OCI-LY3 (cell line): ENCODE results near the gene STK17A.

Source experiments
- EZH2phosphoT487 ChIP-seq: fragments of 200-600 bp; shearing (Covaris generic); IDR thresholded peaks from 2 replicates; pipeline ENCODE4 v1.6.1; 2018; ENCODE audit warnings: antibody characterized with exemption, mixed run types, low read depth
- TF ChIP-seq, protein P1 (sequence below): fragments of 200-600, 300-600 bp; sonication (generic); IDR thresholded peaks from 2 replicates; pipeline ENCODE4 v1.5.1; 2014; ENCODE audit warnings: antibody characterized with exemption, low read length, low read depth

- TF ChIP-seq, protein P1, sequence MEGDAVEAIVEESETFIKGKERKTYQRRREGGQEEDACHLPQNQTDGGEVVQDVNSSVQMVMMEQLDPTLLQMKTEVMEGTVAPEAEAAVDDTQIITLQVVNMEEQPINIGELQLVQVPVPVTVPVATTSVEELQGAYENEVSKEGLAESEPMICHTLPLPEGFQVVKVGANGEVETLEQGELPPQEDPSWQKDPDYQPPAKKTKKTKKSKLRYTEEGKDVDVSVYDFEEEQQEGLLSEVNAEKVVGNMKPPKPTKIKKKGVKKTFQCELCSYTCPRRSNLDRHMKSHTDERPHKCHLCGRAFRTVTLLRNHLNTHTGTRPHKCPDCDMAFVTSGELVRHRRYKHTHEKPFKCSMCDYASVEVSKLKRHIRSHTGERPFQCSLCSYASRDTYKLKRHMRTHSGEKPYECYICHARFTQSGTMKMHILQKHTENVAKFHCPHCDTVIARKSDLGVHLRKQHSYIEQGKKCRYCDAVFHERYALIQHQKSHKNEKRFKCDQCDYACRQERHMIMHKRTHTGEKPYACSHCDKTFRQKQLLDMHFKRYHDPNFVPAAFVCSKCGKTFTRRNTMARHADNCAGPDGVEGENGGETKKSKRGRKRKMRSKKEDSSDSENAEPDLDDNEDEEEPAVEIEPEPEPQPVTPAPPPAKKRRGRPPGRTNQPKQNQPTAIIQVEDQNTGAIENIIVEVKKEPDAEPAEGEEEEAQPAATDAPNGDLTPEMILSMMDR, result no peak
- no peak for TF ChIP-seq EZH2phosphoT487
These were observed 43.1 kb downstream of the STK17A start for GRCh38 chr7:43625980-43626379.
